ENCODE measurements around the gene TMEM218.

Gene TMEM218

DNA sequence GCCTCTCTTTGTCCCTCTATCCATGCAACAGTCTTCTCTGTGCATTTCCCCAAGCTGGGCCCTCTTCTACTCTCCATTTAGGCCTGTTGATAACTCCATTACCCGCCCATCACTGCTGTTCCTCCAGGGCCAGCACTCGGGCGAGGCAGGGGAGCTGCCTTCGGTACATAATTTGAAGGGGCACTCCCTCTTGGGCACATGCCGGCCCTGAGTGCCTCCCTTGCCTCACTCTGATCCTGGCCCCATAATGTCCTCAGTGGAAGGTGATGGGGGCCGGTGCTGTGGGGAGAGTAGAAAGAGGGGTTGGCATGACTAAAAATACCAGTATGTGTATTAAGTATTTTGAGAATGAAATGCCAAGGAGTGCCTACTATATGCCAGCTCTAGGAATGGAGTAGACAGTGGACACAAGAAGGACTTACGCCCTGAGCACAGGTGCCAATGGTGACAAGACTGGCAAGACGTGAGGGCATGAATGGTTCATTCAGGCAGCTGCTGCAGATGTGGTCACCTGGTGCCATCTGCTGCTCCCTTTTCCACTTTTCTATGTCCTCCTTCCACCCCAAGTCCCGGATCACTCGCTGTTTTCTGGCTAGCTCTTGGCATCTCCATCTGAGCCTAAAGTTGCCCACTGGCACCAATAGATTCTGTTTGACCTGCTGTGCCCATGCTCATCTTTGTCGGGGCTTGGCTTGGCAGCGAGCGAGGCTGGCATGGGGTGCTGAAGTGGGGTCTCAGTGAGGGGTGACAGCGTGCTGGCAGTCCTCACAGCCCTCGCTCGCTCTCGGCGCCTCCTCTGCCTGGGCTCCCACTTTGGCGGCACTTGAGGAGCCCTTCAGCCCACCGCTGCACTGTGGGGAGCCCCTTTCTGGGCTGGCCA, 22.6 kb downstream of the TMEM218 start:
- DNase-seq, result no peak

DNA sequence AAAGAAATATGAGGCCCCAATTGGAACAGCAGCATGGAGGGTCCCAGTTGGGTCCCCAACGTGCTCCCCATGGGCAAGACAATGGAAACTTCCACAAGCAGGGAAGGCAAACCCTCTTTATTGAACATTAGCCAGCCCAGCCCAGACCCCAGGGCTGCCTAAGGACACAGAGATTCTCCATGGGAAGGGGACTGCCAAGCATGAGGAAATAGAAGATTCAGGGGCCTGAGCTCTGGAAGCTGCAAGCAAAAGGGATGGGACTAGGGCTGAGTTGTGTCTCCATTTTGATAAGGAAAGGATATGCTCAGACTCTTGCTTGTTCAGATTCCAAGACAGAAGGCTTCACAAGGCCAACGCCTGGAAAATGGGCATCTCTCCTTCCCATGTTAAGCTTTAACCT, 23.3 kb downstream of the TMEM218 start:
- DNase-seq, result no peak

DNA sequence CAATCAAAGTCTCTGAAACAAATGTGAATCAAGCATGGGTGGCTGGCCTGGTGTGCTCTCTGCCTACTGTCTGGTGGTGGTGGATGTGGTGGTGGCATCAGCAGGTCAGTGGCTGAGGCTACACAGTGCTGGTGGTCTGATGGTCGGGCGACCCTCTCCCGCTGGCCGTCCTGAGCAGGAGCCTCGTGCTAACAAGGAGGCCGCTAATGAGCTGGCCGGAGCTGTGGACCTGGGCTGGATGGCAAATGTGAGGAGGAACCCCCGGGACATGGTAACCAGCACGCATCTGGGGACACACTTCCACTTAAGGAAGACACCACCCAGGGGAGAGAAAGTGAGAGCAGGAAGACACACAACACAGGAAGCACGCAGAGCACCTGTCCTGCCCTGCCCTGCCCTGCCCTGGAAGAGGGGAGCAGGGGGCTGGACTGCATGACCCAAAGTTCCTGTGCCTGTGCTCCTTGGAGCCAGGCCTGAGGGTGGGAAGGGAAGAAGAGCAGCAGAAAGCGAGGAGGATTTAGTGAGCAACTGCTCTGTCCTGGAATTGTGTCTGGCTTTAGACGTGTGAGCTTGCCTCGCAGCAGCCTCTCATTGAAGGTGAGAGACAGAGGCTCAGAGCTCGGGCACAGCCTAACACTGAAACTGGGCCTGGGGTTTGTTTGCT, 24.7 kb downstream of the TMEM218 start:
- no peak for DNase-seq

DNA sequence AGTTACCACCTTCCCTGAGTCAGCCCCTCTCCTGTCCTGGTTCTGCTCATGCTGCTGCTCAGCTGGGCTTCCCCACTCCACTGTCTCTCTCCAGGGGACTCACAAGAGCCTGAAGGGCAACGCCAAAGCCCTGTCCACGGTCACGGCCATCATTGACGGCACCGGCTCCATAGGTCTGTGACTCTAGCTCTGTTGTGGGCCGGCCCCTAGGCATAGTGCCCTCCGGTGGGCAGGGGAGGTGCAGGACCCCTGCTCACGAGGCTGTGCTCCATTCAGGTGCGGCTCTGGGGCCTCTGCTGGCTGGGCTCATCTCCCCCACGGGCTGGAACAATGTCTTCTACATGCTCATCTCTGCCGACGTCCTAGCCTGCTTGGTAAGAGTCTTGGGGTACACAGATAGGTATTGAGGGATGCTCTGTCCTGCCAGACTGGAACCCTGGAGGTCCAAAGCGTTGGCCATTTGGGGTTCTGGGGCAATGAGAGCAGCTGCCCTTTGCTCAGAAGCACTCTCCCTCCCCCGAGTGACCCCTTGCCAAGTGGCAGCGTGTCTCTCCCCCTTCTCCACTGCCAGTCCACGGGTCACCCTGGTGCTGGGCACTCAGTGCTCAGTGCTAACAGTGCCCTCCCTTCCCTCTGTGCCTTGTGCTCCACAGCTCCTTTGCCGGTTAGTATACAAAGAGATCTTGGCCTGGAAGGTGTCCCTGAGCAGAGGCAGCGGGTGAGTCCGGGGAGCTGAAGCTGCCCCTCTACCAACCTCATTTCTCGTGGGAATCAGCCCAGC, 25.9 kb downstream of the TMEM218 start:
- DNase-seq, result no peak

DNA sequence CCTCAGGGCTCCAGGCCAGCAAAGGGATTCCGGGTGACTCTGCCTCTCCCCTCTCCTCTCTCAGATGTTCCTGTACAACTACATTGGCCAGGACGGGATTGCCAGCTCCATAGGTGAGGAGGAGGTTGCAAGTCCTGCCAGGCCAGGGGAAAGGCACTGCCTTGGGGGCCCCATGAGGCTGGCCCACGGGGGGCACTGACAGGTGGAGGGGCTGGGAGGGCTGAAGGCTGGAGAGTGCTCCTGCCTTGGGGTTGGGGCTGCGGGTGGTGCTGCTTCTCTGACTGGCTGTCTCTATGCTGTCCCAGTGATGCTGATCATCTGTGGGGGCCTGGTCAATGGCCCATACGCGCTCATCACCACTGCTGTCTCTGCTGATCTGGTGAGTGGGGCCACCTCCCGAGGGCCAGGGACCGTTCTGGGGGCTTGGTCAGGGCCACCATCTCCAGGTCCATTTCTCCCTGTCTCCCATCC, 26.6 kb downstream of the TMEM218 start:
- no peak for DNase-seq

DNA sequence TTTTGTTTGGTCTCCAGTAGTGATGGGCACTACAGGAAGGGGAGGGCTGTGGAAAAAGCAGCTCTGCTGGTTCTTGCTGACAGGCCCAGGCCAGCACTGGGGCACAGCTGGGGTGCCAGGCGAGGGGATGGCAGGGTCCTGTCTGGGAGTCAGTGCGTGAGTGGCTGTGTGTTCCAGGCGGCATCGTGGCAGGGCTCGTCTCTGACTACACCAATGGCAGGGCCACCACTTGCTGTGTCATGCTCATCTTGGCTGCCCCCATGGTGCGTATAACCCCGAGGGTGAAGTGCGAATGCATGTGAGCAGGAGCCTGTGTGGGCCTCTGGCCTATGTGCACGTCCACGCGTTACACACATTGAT, 27.4 kb downstream of the TMEM218 start:
- no peak for DNase-seq

DNA sequence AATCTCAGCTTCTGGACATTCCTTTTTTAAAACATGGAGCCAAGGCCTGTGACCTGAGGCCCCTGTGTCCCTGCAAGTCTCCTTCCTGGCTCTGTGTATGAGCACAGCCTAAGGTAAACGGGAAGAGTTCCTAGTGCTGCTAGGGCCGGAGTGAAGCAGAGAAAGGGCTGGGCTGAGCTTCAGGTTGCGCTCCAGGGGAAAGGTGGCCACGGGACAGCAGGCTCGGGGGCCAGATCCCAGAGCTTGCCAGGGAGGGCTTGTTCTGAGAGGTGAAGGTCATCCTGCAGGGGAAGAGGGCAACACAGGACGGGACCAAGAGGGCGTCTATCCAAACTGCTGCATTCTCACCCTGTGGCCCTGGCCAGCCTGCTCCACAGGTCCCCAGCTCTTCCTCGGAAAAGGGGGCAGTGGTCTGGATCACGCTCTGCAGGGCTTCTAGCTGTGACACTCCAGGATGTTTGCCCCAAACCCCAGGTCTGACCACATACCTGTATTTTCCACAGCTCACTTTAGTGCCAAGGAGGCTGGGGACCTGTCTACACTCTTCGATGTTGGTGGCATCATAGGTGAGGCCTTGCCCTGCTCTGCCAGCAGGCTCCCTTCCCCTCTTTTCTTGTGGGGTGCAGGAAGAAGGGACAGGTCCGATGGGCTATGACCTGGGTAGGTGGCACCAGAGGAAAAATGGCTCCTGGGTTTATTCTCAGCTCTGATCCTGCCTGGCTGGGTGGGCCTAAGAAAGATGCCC, 27.9 kb downstream of the TMEM218 start:
- DNase-seq, result no peak

DNA sequence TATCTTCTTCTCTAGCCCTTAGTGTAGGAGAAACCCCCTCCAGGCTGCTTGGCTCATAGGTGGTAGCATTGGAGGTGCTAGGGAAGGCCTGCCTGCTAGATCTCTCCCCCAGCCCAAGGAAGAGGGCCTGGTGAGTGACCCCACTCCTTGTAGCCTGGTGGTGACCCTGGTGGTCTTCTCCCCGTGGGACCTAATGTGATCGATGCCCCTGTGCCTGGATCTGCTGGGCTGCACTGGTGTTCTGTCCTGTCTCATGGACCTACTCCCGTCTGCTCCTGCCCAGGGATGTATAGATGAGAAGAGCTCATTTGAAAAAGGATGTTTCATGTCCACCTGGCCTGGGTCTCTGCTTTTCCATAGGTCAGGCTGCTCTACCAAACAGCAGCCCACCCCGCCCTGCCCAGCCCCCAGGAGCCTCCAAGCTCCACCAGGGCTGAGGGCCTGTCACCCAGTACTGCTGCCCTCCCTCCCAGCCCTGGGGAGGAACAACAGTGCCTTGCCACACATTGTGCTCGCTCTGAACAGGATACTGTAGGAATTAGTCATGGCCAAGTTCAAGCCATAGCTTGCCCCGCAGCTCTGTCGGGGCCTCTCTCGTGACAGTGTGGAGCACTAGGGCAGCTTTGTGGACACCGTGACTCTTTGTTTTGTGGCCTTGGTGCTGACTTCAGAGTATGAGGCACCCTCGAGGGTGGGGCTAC, 28.7 kb downstream of the TMEM218 start:
- no peak for DNase-seq

DNA sequence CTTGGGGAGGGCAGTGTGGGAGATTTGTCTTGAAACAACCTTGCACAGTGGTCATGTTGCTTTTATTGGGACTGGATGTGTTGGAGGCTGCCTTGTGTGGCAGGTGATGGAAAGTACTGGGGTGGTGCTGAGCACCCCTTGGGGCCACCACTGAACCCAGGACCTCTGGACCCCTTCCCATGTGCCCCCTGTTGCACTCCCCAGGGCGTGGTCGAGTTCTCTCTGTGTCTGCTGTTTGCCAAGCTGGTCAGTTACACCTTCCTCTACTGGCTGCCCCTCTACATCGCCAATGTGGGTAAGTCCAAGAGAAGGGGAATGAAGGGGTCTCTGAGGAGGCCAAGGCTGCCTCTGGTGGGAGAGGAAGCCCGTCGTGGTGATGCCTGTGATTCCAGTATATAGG, 29.4 kb downstream of the TMEM218 start:
- DNase-seq, result no peak

DNA sequence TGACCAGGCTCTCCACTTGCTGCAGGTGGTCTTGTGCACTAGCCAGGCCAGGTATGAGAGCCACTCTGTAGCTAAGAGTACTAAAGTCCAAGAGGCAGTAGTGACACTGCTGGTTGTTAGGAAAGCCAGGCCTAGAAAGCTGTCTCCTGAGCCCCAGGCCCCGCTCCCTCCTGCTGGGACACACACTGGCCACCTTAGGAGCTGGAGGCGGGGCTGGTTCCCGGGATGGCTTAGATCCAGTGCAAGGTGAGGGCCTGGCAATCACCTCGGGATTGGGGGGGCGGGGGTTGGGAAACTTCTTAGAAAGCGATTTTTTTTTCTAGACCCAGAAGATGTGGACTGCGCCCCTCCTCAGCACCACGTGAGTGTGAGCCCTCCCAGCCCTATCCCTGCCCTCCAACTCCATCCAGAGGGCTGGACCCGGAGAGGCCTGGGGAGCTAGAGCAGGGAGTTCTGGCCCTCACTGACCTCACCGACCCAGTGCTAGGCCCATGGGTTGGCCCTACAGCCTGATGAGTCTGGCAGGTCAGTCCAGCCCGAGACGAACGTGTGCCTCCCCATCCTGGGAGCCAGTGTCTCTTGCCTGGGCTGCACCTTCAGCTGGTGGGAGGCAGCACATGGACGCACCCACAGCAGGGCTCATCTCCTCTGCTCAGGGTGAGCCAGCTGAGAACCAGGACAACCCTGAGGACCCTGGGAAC, 30.2 kb downstream of the TMEM218 start:
- DNase-seq, result no peak

DNA sequence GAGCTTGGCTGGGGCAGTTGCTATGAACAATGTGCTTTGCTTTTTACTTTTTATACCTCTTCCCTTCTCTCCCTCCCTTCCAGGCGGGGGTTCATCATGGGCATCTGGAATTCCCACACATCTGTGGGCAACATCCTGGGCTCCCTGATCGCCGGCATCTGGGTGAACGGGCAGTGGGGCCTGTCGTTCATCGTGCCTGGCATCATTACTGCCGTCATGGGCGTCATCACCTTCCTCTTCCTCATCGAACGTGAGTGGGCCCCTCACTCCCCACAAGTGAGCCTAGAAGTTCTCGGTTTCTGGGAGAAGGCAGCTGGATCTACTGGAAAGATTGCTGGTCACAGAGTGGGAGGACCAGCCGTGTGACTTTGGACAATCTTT, 30.9 kb downstream of the TMEM218 start:
- DNase-seq, result no peak

DNA sequence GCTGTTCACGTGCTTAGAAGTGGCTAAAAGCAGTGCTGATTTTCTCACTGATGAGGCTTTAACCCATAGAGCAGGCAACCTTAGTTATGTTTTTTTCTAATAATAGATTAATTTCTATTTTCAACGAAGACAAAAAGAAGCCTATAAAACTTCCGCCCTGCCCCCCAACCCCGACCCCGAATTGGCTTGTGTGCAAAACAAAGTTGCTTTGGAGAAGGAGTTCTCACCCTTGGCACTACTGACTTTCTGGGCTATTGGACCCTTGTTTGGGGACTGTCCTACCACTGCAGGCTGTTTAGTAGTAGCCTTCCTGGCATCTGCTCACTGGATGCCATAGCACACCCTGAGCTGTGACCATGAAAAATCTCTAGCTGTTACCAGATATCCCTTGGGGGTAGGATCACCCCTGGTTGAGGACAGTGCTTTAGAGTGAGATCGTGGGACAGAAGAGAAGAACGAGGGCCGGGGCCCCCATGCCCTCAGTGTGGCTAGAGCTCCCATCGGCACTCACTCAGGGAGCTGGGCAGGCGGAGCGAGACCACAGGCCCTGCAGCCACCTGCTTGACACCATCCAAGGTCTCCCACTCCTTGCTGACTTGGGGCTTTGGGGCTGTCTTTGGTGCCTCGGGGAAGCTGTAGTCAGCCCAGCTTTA, 31.4 kb downstream of the TMEM218 start:
- DNase-seq, result no peak

DNA sequence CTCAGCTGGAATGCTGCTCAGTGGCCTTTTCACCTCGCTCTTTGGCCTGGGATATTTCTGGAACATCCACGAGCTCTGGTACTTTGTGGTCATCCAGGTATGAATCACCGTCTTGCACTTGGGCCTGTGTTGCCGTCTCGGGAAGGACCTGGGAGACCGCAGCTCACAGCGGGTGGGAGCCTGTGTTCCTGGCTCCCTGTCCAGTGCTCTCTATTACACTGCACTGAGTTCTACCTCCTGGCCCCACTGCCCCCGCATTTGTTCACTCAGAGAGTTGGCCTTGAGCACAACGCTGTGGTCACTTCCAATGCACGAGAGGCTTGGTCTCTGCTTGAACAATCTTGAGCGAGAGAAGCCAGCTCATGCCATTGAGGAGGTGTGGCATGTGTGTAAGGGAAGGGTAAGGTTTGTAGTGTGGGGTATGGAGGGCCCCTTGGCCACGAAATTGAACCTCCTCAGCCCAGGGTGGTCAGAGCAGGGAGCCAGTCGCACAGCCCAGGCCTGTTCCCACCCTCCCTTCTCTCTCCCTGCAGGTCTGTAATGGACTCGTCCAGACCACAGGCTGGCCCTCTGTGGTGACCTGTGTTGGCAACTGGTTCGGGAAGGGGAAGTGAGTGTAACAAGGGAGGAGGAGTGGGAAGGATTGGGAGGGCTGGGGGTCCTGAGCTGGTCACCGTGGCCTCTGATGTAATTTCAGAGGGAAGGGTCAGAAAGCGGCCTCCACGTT, 32.1 kb downstream of the TMEM218 start:
- DNase-seq, result no peak

DNA sequence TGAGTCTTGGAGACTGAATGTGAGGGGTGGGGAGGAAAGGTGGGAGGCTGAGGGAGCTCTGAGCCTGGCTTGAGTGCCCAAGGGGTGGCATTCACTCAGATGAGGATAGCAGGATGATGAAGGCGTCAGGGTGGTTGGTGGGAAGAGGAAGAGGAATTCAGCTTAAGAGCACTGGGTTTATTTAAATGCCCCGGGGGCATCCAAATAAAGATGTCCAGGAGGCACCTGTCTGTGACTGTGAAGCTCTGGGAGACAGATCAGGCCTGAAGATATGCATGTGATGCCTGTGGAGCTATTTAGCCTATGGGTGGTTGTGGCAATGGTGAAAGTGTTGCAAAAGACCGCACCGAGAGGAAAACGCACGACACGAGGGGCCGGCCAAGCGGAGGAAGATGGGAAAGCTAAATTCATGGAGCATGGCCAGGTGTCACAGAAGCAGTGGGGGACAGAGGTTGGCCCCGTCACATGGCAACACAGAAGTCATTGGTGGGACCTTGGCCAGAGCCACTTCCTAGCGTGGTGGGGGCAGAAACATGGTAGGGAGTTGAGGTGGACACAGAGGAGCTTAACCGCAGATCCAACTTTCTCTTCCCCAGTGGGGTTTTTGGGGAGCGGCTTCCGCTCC, 32.8 kb downstream of the TMEM218 start:
- no peak for DNase-seq

DNA sequence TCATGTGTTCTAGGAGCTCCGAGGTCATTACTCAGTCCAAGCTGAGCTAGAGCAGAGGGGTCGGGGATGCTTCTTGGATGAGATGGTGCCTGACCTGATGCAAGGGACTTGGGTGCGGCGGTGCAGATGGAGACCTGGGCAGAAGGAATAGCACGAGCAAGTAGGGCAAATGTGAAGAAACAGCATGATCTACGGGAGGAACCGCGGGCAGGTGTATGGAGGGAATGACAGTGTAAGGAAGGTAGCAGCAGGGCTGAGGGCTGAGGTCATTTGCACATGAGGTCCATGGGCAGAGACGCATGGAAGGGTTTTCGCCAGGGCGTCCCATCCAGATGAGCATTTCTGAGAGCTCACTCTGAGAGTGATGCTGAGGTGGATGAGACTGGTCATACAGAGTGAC, 33.4 kb downstream of the TMEM218 start:
- DNase-seq, result no peak

DNA sequence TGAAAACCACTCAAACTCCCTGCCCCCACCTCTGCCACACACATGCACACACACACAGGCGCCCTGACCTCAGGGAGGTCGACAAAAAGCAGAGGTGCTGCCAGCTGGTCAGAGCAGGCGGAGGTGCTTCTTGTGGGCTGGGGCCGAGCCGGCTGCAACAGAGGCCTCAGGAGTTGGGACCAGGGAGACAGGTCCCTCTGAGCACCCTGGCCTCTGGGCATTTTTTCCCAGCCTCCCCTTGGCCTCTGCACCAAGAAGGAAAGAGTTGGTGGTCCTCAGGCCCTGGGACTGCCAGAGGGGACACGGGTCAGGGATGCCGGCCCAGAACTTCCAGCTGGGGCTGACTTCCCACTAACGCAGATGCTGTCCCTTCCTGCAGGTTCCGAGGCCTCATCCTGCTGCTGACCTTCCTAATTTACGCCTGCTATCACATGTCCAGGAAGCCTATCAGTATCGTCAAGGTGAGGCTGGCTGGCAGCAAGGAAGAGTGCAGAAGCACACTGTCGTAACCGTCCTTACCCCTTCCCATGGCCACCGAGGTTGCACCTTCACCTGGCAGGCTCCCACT, 35.0 kb downstream of the TMEM218 start:
- no peak for DNase-seq

DNA sequence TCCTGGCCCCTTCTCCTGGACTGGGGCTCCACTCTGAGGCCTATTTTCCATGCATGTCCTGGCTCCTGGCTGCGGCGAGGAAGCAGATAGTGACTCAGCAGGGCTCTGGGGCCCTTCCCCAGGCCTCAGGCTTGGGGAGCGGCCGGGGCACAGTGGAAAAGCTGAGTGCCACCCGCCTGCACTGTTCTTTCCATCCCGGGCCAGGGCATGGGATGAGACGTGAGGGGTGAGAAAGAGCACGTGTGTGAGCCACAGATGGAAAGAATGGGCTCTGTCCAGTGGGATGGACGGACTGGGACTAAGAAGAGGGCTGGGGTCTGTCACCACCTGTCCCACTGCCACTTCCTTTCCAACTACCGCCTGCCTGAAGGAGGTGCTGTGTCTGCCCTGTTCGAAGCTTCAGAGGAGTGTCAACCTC, 35.5 kb downstream of the TMEM218 start:
- no peak for DNase-seq

DNA sequence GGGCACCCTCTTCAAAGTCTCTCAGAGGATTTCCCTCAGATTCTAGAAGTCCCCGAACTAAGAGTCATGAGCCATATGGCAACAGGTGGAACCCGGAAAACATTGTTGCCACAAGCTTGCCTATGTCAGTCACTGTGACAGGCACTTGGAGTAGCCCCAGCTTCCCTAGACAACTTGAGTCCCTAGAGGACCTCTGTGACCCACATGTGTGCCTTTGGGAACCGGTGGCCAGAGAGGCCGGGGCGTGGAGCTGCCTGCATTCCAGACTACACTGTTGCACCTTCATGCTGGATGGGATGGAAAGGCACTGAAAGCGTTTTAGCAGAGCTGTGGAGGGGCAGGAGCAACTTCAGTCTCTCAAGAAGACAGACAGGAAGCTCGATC, 36.2 kb downstream of the TMEM218 start:
- DNase-seq, result no peak

DNA sequence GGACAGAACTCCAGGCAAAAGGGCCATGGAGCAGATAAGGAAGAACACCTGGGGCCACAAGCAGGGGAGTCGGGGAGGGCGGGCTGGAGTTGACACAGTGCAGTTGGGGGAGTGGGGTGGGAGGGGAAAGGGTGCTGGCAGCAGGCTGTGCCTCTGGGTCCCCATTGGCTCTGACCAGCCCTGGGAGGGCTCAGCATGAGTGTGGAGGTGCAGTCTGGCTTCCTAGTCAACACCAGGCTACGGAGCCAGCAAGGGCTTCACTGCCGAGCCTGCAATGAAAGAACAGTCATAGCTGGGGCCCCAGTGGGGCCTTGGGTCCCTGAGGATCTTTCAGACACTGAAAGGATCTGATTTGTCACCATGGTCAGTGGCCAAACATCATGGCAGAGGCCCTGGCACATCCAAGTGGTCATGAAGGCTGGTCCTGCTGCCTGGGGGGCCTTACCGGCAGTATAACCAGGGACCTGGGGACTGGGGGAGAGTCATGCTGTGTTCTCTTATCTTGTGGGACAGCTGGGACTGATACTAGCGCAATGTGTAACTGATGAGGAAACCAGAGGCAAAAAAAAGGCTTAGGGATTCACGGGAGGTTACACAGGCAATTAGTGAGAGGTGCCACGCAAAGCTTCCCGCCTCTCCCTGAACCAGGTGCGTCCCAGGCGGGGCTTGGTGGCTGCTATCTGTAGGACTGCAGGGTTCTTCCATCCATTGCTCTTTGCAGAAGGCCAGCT, 36.8 kb downstream of the TMEM218 start:
- DNase-seq, result no peak

All from NCI-H526 treated with DMSO at 0.1 percent for 48 hours (cell line).